Endothelial cell of umbilical vein (primary cell): ENCODE measurements around the gene TNKS1BP1. TPM values are rescaled to one million over a fixed set of nuclear protein-coding genes. Genes with fewer than 3 reads are reported as not detected.

Experiments used
- BruUV-seq: library from RNA; stranded (reverse); fragments of 400-500 nt; replicated peaks from 2 replicates; lab custom pipeline; 2021; lab: Mats Ljungman, UMichigan
- CTCF ChIA-PET: fragments of 300-600, 350-600 bp; sonication (Branson Sonifier 250); formaldehyde crosslinking; loops from one replicate; lab custom pipeline; 2021; ENCODE audit warnings: antibody characterized with exemption, inconsistent platforms; lab: Charles Lee
- POLR2A ChIA-PET: fragments of 300-600, 350-600 bp; sonication (Branson Sonifier 250); formaldehyde crosslinking; loops from one replicate; lab custom pipeline; 2021; ENCODE audit warnings: antibody characterized with exemption, inconsistent platforms; lab: Charles Lee
- DNase-seq: peaks from one replicate; pipeline ENCODE4 v3.0.0-alpha.2; 2011; ENCODE audit warnings: low read depth, low spot score
- FAIRE-seq: peaks from 2 replicates; lab custom pipeline; 2011; peaks lifted over from hg19 to GRCh38; lab: Jason Lieb, UNC
- H2AFZ ChIP-seq: 2 replicates; pipeline ENCODE4 v1.6.0; 2012; ENCODE audit warnings: low read depth, low read length, control low read depth, inconsistent platforms
- H3K27ac ChIP-seq: 2 replicates; pipeline ENCODE4 v1.5.1; 2011; ENCODE audit warnings: low read depth, mild to moderate bottlenecking, control low read depth, low read length, moderate library complexity; ENCODE audit not compliant: insufficient read depth
- H3K27me3 ChIP-seq, 2 experiments: 2 replicates each; pipeline versions ENCODE4 v1.6.0 to v1.6.1; 2011; ENCODE audit warnings: low read length in 2 of 2, mixed read lengths in 1 of 2; ENCODE audit not compliant: control insufficient read depth in 2 of 2, insufficient read depth in 2 of 2
- H3K36me3 ChIP-seq, 2 experiments: 2 replicates in 1 of 2; 3 replicates in 1 of 2; pipeline ENCODE4 v1.5.1; 2011; ENCODE audit warnings: low read length in 2 of 2, mild to moderate bottlenecking in 1 of 2, moderate library complexity in 1 of 2; ENCODE audit not compliant: control insufficient read depth in 2 of 2, insufficient read depth in 2 of 2; ENCODE audit errors: extremely low read depth in 1 of 2
- H3K4me1 ChIP-seq: 3 replicates; pipeline ENCODE4 v1.5.1; 2011; ENCODE audit warnings: mild to moderate bottlenecking, low read length; ENCODE audit not compliant: control insufficient read depth, insufficient read depth; ENCODE audit errors: extremely low read depth
- H3K4me2 ChIP-seq: 2 replicates; pipeline ENCODE4 v1.6.1; 2011; ENCODE audit warnings: low read length, control low read depth, mixed read lengths; ENCODE audit not compliant: insufficient read depth
- H3K4me3 ChIP-seq, 3 experiments: fragments of 200-600 bp in 1 of 3; sonication (generic), shearing (Covaris generic) in 1 of 3; replicated peaks in 1 of 3; 2 replicates each; pipeline ENCODE4 v1.5.1; 2011 to 2016; ENCODE audit warnings: control low read depth in 3 of 3, low read length in 3 of 3, mild to moderate bottlenecking in 2 of 3, inconsistent platforms in 1 of 3, low read depth in 1 of 3, moderate library complexity in 1 of 3; ENCODE audit not compliant: insufficient read depth in 1 of 3
- H3K79me2 ChIP-seq: 2 replicates; pipeline ENCODE4 v1.6.0; 2012; ENCODE audit warnings: low read length, inconsistent platforms; ENCODE audit not compliant: control insufficient read depth, insufficient read depth
- H3K9ac ChIP-seq: replicated peaks from 2 replicates; pipeline ENCODE3; 2011; ENCODE audit warnings: low read length, control low read depth; ENCODE audit not compliant: insufficient read depth; ENCODE audit errors: extremely low read depth
- H3K9me1 ChIP-seq: replicated peaks from 3 replicates; pipeline ENCODE4 v1.6.0; 2011; ENCODE audit warnings: mild to moderate bottlenecking, low read length; ENCODE audit not compliant: control insufficient read depth, insufficient read depth; ENCODE audit errors: extremely low read depth
- H3K9me3 ChIP-seq: replicated peaks from 2 replicates; pipeline ENCODE4 v1.5.1; 2012; ENCODE audit warnings: low read length, inconsistent platforms; ENCODE audit not compliant: control insufficient read depth, insufficient read depth
- H4K20me1 ChIP-seq: replicated peaks from 2 replicates; pipeline ENCODE3; 2011; ENCODE audit warnings: mild to moderate bottlenecking, low read length; ENCODE audit not compliant: control insufficient read depth, insufficient read depth; ENCODE audit errors: extremely low read depth
- CTCF ChIP-seq, 2 donors: IDR thresholded peaks; 1 replicate in 1 of 2; 2 replicates in 1 of 2; pipeline ENCODE4 v1.5.1; 2011; ENCODE audit warnings: low read length in 2 of 2, mild to moderate bottlenecking in 2 of 2, moderate library complexity in 2 of 2, control low read depth in 1 of 2, inconsistent platforms in 1 of 2, low read depth in 1 of 2; ENCODE audit not compliant: insufficient read depth in 1 of 2; ENCODE audit errors: extremely low read depth in 1 of 2
- EZH2 ChIP-seq: IDR thresholded peaks from 2 replicates; pipeline ENCODE4 v1.6.1; 2012; ENCODE audit warnings: borderline replicate concordance, low read depth, mild to moderate bottlenecking, moderate library complexity, low read length, inconsistent platforms; ENCODE audit not compliant: severe bottlenecking
- FOS ChIP-seq: IDR thresholded peaks from 2 replicates; pipeline ENCODE4 v1.6.1; 2011; ENCODE audit warnings: mild to moderate bottlenecking, low read length, moderate library complexity, borderline replicate concordance; ENCODE audit not compliant: insufficient read depth
- JUN ChIP-seq: IDR thresholded peaks from 2 replicates; pipeline ENCODE4 v1.6.1; 2011; ENCODE audit warnings: borderline replicate concordance, low read depth; ENCODE audit not compliant: insufficient read length, insufficient read depth
- MAX ChIP-seq: IDR thresholded peaks from 2 replicates; pipeline ENCODE4 v1.6.1; 2011; ENCODE audit not compliant: insufficient read depth, insufficient read length
- MYC ChIP-seq: IDR thresholded peaks from one replicate; pipeline ENCODE4 v1.6.1; 2011; ENCODE audit warnings: mild to moderate bottlenecking, low read depth, low read length
- POLR2AphosphoS5 ChIP-seq: IDR thresholded peaks from 2 replicates; pipeline ENCODE4 v1.6.1; 2012; ENCODE audit warnings: low read depth, mild to moderate bottlenecking, control low read depth, low read length, moderate library complexity; ENCODE audit not compliant: insufficient read depth
- dilution Hi-C: fragments of 300-500 bp; cut with MboI; formaldehyde crosslinking; loops from one replicate; pipeline ENCODE4 v1.15.0; 2019; ENCODE audit warnings: low sequenced_read_pairs; ENCODE audit not compliant: extremely low pct_ligation_motif_present
- intact Hi-C: fragments of 100-400 bp; cut with micrococcal nuclease; formaldehyde crosslinking; loops from one replicate; pipeline ENCODE4 v1.10.0; 2022
- polyA plus RNA-seq, 4 experiments: library from polyadenylated mRNA; depleted of rRNA in 3 of 4; stranded (reverse) in 3 of 4; unstranded in 1 of 4; fragments of >200 nt; gene quantifications; 2 replicates each; pipeline versions ENCODE4 v1.2.1 to v1.2.3, GENCODE V29; 2011 to 2012; ENCODE audit warnings: missing spikeins in 1 of 4
- total RNA-seq: library from RNA; stranded (reverse); gene quantifications from 2 replicates; pipeline ENCODE4 v1.2.3, GENCODE V29; 2021

TNKS1BP1 gene
- total and polyA plus RNA-seq, 2 donors (not counting 3 experiments of a cell fraction or from before 2014, with no cell fraction given): 54.6 to 111 TPM

- H3K9ac ChIP-seq: no peak overlapping the region
- H3K4me3 ChIP-seq: no peak overlapping the region
- no peak overlapping the region for H3K27ac ChIP-seq
- dilution Hi-C loops (no loop called here), intact Hi-C loops (no loop called here)
- no peak overlapping the region for H3K4me2 ChIP-seq
- H3K9me1 ChIP-seq: no peaks in the 10 kb centered on the region
- H3K9me3 ChIP-seq: no peaks in the 10 kb centered on the region
- H3K4me1 ChIP-seq: no peaks in the 10 kb centered on the region
- no peak overlapping the region for H2AFZ ChIP-seq
- no peaks in the 10 kb centered on the region for H3K79me2 ChIP-seq
- no peaks in the 10 kb centered on the region for H3K27me3 ChIP-seq
- ChIA-PET CTCF (interaction anchor here (1.9 to 2.3 kb wide), 2 partner anchors 14 kb away, joined by 5 to 12 read pairs; no protein-coding TSS in a partner anchor), POLR2A (no interaction called here)
- H3K36me3 ChIP-seq: no peaks in the 10 kb centered on the region
- BruUV-seq: no TSS peak
- no peak for FAIRE-seq
- no peak for TF ChIP-seq MYC
- no peak for TF ChIP-seq JUN
- no peak for TF ChIP-seq CTCF (IDR thresholded peaks at IDR 0.05; ENCODE audit: extremely low read depth in 1 of 2, insufficient read depth in 1 of 2, low read depth in 1 of 2, low read length in 2 of 2)
- no peak for TF ChIP-seq MAX
- no peak for TF ChIP-seq POLR2AphosphoS5
- TF ChIP-seq FOS: no peak
- no peak for TF ChIP-seq EZH2
- no peaks in the 10 kb centered on the region for H4K20me1 ChIP-seq
- no peak for DNase-seq
Observed at GRCh38 chr11:57263351-57263750, 61.4 kb downstream of the TNKS1BP1 start.
